A549 (cell line): ENCODE results near the gene N4BP2.

Source experiments
- BHLHE40 ChIP-seq: IDR thresholded peaks from 2 replicates; pipeline ENCODE4 v1.6.1; 2012; ENCODE audit warnings: low read depth, low read length, inconsistent platforms
- CBX2 ChIP-seq: fragments of 200-600 bp; sonication (generic); IDR thresholded peaks from 2 replicates; pipeline ENCODE4 v1.6.1; 2016; ENCODE audit warnings: low read depth, mild to moderate bottlenecking, borderline replicate concordance
- CHD2 ChIP-seq: fragments of 150-350 bp; IDR thresholded peaks from 2 replicates; pipeline ENCODE4 v1.6.1; 2014; ENCODE audit warnings: low read length; ENCODE audit not compliant: partially characterized antibody
- CTCF ChIP-seq: fragments of >200 bp; sonication (Bioruptor Twin); formaldehyde crosslinking; IDR thresholded peaks from 3 replicates; pipeline ENCODE4 v1.5.1; 2016
- ESRRA ChIP-seq: fragments of 150-350 bp; IDR thresholded peaks from 2 replicates; pipeline ENCODE4 v1.6.1; 2014; ENCODE audit warnings: mild to moderate bottlenecking, low read length, borderline replicate concordance
- HMGXB4 ChIP-seq: fragments of 250-450 bp; sonication (Bioruptor Pico); IDR thresholded peaks from 2 replicates; pipeline ENCODE4 v1.5.0; 2021; ENCODE audit warnings: mild to moderate bottlenecking, moderate library complexity, borderline replicate concordance
- MAFK ChIP-seq: fragments of 450-650 bp; IDR thresholded peaks from 2 replicates; pipeline ENCODE4 v1.6.1; 2014; ENCODE audit not compliant: partially characterized antibody
- NFE2L2 ChIP-seq: fragments of 150-350 bp; conservative IDR thresholded peaks from 2 replicates; pipeline ENCODE4 v1.6.1; 2014; ENCODE audit warnings: low read length
- NPAS2 ChIP-seq: fragments of 250-450 bp; sonication (Bioruptor Pico); IDR thresholded peaks from 2 replicates; pipeline ENCODE4 v1.8.0; 2022; ENCODE audit warnings: mild to moderate bottlenecking, moderate library complexity, borderline replicate concordance
- PHF8 ChIP-seq: fragments of 200-600 bp; sonication (generic); IDR thresholded peaks from 2 replicates; pipeline ENCODE4 v1.6.1; 2016; ENCODE audit warnings: low read depth, mild to moderate bottlenecking, antibody characterized with exemption, moderate library complexity, borderline replicate concordance
- POLR2A ChIP-seq: IDR thresholded peaks from 2 replicates; pipeline ENCODE4 v1.6.1; 2012; ENCODE audit warnings: mild to moderate bottlenecking, low read length
- SMC3 ChIP-seq: fragments of >200 bp; sonication (Bioruptor Twin); formaldehyde crosslinking; IDR thresholded peaks from 3 replicates; pipeline ENCODE4 v1.6.1; 2018; ENCODE audit warnings: inconsistent platforms
- TF ChIP-seq, protein P1 (sequence below): IDR thresholded peaks from 2 replicates; pipeline ENCODE4 v1.6.1; 2012
- TF ChIP-seq, protein P2 (sequence below): fragments of 200-600 bp; sonication (generic); IDR thresholded peaks from 2 replicates; pipeline ENCODE4 v1.6.1; 2016; ENCODE audit warnings: antibody characterized with exemption, mild to moderate bottlenecking, moderate library complexity

- TF ChIP-seq POLR2A (no peak), SMC3 (no peak), CTCF (no peak), HMGXB4 (CRISPR knock-in tag) (no peak), ESRRA (no peak), NFE2L2 (no peak), CBX2 (no peak), BHLHE40 (no peak), NPAS2 (CRISPR knock-in tag) (no peak), PHF8 (no peak), MAFK (no peak), CHD2 (no peak)
- TF ChIP-seq, protein P1, sequence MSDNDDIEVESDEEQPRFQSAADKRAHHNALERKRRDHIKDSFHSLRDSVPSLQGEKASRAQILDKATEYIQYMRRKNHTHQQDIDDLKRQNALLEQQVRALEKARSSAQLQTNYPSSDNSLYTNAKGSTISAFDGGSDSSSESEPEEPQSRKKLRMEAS, result no peak
- TF ChIP-seq, protein P2, sequence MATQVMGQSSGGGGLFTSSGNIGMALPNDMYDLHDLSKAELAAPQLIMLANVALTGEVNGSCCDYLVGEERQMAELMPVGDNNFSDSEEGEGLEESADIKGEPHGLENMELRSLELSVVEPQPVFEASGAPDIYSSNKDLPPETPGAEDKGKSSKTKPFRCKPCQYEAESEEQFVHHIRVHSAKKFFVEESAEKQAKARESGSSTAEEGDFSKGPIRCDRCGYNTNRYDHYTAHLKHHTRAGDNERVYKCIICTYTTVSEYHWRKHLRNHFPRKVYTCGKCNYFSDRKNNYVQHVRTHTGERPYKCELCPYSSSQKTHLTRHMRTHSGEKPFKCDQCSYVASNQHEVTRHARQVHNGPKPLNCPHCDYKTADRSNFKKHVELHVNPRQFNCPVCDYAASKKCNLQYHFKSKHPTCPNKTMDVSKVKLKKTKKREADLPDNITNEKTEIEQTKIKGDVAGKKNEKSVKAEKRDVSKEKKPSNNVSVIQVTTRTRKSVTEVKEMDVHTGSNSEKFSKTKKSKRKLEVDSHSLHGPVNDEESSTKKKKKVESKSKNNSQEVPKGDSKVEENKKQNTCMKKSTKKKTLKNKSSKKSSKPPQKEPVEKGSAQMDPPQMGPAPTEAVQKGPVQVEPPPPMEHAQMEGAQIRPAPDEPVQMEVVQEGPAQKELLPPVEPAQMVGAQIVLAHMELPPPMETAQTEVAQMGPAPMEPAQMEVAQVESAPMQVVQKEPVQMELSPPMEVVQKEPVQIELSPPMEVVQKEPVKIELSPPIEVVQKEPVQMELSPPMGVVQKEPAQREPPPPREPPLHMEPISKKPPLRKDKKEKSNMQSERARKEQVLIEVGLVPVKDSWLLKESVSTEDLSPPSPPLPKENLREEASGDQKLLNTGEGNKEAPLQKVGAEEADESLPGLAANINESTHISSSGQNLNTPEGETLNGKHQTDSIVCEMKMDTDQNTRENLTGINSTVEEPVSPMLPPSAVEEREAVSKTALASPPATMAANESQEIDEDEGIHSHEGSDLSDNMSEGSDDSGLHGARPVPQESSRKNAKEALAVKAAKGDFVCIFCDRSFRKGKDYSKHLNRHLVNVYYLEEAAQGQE, result no peak
These were observed 77.7 kb downstream of the N4BP2 start for GRCh38 chr4:40134206-40134917.
